ENCODE data around the gene PAFAH2.
"Not testable (repeated sequence)": the region's sequence is repeated elsewhere in the genome, so short reads cannot be mapped to it uniquely, and the experiment has no call there.

The PAFAH2 gene

DNA sequence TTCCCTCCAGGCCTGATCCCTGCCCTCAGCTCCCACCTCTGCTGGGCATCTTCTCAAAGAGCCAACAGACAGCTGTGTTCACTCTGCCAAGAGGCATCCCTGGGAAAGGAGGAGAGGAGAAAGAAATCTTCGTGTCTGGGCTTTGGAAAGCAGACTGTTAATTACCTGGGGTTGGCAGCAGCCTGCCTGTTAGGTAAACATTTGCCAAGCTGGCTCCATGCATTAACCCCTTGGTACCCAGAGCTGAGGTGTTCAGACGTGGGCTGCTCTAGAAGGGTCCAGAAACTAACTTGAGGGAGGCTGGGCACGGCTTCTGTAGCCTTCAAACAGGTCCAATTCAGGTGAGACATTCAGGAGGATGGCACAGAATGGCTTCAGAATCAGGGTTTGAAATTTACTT is 15.0 kb upstream of the PAFAH2 start:
- DNase-seq (ENCODE audit: low read depth in 3 of 3) = no peak

DNA sequence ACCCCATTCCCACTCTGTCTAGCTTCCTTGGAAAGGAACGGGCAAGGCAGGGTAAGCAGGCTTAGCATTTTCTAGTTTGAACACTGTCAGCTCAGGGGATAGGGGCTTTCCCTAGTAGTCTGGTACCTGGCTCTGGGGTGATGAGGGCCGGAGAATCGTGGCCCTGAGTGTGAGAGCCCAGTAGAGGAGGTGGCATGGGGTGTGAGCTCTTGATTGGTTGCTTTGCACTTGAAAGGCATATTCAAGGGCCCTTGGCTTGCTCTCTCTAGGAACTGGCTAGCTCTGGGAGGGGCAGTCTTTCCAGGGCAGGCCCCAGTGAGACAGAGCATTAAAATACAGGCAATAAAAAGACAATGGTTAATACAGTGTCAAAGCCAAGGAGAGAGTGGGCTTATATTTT is 13.0 kb upstream of the PAFAH2 start:
- DNase-seq (ENCODE audit: low read depth in 3 of 3) = no peak

DNA sequence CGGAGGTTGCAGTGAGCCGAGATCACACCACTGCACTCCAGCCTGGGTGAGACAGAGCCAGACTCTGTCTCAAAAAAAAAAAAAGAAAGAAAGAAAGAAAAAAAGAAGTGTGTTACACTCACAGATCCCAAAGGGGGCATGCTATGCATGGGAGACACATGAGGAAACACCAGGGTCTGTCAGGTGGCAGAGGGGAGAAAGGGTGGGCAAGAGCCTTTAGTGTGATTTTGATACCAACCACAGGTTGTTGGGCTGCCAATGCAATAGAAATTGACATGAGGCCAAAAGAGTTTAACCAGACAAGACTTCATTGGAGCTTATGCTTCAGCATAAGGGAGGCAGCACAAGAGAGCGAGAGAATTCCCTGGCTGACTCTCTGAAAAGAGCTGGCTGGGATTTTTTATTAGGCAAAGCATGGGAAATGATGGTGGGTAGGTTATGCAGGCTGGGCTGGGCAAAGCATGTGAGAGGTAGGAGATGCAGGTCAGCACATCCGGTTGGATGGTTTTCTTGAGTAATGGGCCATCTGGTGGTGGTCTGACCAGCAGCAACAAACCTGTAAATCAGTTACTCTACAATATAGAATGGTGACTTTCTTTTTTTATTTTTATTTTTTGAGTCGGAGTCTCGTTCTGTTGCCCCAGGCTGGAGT is 12.1 kb upstream of the PAFAH2 start:
- DNase-seq (ENCODE audit: low read depth in 3 of 3) = no peak

DNA sequence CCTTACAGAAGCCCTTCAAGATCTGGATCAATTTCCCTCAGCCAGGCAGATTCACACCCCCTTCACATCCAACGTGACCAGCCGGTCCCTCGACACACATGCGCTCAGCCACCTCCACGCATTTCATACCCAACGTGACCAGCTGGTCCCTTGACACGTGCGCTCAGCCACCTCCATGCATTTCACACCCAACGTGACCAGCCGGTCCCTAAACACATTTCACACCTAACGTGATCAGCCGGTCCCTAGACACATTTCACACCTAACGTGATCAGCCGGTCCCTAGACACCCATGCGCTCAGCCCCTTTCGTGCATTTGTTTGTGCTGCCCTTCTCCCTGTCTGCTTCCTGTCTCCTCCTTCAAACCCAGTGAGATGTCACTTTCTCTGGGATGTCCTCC is 8.8 kb upstream of the PAFAH2 start:
- no peak for DNase-seq (ENCODE audit: low read depth in 3 of 3)

DNA sequence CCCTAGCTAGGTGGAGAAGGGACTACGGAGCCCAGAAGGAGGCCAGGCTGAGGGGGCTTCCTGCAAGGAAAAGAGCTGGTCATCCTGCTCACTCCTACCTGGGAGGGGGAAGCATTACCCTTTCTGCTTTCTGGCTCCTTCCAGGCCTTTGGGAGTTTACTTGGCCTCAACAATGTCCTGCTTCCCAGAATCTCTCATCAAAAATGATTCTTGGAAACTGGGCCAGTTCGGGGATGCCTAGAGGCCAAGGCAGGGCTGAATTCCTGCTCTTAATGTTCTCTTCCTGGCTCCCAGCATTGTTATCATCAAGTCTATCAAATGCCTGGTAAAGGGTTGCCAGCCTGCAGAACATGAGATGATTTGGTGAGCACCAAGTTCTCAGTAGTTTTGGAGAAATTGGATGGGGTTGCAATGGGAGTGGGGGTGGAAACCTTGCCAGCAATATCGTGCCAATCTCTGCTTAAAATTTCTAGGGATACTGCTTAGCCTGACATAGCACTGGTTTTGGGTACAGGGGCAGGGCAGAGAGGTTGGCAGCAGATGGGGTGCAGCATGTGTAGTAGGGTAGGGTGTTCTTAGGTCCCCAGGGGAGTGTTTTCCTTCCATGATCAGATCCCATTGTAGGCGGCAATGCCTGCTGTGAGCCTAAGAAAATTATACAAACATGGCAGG is 7.7 kb upstream of the PAFAH2 start:
- no peak for DNase-seq (ENCODE audit: low read depth in 3 of 3)

DNA sequence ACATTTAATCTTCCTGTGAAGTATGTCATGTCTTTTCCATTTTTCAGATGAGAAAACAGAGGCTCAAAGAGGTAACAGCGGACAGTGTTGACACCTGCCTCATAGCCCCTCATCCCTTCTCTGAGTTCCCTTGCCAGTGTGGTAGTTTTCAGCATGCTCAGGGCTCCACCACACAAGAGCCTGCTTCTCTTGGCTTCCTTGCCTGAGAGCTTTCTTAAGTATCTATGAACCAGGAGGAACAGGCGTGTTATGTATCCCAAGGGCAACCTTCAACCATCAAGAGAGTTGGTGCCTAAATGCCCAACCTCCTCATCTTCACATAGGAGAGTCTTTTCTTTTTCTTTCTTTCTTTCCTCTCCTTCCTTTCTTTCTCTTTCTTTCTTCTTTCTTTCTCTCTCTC is 5.9 kb upstream of the PAFAH2 start:
- no peak for DNase-seq (ENCODE audit: low read depth in 3 of 3)

DNA sequence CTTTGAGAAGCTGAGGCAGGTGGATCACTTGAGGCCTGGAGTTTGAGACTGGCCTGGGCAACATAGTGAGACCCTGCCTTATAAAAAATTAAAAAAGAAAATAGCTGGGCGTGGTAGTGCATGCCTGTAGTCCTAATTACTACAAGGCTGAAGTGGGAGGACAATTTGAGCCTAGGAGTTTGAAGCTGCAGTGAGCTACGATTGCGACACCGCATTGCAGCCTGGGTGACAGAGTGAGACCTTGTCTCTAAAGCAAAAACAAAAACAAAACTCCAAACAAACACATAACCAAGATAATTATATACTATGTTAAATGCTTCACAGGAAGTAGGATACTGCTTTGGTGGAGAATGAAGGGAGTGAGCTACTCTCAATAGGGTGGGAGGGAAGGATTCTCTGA is 5.4 kb upstream of the PAFAH2 start:
- DNase-seq (ENCODE audit: low read depth in 3 of 3) = no peak

DNA sequence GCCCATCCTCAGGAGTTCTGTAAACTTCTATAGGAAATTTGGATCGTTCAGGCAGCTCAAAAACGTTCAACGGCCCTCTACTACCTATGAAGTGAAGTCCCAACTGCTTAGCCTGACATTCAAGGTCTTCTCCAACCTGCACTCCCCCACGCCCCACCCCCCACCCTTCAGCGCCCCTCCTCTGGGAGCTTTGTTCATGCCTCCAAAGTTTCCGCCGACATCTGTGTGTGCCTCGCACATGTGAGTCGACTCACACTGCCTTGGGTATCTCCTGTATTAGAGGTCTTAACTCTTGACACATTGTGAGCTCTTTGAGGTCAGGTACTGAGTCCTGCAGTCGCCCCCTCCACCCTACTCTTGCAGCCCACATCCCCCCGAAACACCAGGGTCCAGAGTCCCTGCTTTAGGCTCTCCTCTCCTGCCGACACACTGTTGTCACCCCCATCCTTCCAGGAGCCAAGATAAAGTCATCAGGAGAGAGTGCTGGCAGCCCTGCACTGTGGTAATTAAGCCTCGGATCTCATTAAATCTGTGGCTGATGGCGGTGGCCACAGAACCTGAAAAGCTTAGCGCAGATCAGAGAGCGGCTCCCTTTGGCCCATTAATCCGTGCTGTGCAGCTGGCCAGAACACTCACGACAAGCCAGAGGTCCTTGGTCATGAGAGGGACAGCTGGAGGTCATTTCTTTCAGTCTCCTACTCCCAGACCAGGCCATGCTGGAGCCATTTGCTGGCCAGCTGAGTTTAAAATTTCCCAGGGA is 1.4 kb upstream of the PAFAH2 start:
- DNase-seq (ENCODE audit: low read depth in 3 of 3) = no peak

DNA sequence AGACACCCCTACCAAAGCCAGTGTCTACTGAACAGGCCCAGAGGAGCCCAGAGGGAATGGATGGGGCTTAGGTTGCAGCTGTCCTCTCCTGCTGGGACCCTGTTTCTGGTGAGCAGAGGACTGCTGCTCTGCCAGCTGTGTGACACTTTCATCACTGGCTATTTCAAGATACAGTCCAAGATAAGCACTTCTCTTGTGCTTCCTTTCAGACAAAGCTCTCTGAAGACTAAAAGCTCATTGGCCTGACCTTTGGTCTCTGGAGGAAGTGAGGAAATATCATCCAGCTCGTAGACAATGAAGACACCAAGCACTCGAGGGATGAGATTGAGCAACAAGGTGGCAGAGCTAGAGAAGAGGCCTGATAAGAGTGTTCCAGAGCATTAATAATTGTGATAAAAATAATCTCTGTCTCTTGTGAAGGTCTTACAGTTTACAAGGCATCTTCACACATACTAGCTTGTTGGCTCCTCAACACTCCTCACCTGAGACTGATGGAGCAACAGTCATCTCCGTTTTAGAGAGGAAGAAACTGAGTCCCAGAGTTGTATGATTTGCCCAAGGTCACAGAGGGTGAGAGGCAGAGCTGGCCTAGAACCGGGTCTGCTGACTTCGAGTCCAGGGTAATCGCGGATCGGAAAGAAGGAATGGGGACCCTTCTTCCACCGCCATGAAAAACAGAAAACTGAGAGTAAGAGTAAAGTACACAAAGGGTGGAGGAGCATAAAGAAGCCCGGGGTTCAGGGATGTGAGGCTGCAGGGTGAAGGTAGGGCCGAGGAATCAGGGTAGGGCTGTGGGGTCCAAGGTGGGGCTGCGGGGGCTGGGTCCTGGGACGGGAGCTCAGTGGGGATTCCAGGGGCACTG is 666 bp downstream of the PAFAH2 start:
- DNase-seq (ENCODE audit: low read depth in 3 of 3) = no peak

DNA sequence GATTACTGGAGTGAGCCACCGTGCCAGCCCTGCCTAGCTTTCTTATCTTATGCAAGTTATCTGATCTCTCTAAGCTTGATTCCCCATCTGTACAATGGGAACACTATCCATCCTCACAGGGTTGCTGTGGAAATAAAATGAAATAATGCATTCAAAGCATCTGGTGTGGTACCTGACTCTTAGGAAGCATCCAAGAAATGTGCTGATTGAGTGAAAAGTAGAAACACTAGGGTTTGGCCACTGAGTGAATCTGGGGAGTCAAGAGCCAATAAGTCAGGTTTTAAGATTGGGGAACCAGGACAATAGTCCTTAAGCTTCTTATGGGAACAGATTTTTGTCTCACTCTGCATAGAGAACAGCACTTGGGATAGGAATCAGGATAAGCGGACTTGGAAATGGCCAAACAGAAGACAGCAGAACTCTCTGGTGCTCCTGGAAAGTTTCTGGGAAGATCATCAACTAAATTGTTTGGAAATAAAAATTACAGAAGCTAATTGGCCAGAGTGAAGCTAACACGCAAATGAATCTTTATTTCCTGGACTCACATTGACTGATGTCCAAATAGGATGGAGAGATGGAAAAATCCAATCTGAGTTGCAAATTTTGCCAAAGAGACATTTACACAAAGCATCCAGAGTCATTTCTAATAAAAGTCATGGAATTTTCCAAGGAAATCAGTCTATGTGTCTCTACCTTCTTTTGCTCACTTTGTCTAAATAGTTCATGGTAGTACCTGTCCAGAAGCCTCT is 3.3 kb downstream of the PAFAH2 start:
- DNase-seq (ENCODE audit: low read depth in 3 of 3) = no peak

DNA sequence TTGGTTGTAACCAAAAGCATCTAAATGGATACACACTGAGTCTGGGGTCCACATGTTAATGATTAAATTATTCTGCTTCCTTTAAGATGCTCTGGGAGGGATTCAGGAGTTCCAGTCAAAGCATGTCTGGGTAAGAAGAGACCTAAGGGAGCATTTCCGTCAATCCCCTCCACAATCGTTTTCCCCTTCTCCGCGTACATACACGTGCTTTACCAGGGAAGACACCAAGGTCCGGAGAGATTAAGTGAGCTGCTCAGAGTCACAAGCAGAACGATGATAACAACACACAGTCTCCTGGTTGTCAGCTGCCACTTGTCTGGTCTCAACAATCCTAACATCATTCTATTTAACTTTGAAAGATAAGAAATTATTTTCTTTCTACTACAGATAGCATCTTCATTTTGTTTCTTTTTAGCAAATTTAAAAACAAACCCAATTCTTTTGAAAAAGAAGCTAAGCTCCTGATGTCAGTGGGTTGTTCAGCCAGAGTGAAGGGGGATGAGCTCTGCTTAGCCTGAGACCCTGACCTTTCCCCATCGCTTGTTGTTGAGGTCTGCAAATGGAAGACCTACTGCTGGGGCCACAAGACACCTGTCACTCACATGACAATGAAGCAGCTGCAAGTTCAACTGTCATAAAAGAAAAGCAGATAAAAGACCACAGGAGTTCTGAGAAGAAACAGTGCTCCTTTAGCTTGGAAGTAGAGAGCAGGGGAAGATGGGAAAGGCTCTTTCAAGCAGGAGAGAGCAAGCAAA is 4.5 kb downstream of the PAFAH2 start:
- no peak for DNase-seq (ENCODE audit: low read depth in 3 of 3)

DNA sequence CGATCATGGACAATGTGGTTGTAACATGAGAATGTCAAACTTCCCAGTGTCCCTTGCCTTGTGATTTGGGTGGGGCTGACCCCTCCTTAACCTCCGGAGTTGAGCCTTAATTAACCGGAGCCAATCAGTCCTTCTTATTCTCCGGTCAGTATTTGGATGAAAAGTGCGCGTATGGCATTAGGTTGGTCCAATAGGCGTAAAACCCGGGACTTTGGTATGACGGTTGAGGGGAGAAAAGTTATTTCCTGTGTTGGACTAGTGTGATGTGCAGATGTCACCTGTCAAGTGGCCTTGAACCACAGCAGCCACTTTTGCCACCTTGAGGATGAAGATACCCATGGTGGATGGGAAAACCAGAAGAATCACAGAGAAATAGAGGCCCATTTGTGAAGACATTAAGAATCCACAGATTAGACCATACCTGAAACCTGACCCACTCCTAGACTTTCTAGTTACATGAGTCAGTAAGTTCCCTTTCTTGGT is 5.1 kb downstream of the PAFAH2 start:
- no peak for DNase-seq (ENCODE audit: low read depth in 3 of 3)

DNA sequence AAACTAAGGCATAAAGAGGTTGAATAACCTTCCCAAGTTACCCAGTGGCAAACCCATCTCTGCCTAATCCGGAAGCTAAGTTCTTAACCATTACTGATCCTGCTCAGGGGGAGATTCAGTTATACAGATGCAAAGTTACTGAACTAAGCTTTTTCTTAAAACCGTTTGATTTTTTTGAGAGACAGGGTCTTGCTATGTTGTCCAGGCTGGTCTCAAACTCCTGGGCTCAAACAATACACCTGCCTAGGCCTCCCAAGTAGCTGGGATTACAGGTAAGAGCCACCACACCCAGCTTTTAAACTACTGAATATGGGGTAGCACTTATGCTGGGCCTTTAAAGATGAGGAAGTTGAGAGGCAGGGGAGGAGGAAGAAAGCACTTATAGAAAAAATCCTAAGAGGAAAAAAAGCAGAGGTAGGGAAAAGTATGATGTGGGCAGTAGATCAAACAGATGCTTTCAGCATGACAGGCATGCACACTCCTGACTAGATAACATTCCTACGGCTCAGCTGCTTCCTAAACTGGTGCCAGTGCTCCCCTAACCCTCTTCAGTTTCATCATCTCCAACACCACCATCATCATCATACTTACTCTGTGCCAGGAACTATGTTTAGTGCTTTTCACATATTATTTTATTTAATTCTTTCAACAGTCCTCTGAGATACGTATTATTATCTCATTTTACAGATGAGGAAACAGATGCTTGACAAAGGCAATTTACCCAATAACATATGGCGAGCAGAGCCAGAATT is 5.8 kb downstream of the PAFAH2 start:
- no peak for DNase-seq (ENCODE audit: low read depth in 3 of 3)

DNA sequence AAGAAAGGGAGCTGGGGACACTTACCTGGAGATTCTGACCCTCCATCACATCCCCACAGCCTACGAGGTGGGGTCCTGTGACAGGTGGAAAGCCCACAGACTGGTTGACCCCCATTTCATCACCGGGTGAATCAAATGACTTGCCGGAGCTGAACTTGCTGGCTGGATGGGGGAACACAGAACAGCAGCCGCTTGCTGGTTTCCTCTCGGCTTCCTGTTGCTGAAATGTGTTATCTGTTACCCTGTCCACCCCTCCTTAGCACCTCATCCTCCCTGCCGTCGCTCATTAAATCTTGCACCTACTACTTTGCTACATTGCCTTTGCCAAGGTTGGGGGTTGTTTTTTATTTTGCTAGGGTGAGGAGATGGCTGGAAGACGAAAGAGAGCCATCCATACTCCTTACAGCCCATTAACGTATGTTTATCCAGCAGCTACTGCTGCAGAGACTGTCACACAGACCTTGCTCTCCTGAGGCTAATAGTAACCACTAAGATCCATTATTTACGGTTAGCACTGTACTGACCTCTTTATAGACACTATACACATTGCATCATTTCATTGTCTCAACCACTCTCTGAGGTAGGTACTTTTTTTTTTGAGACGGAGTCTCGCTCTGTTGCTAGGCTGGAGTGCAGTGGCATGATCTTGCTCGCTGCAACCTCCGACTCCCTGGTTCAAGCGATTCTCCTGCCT is 7.0 kb downstream of the PAFAH2 start:
- peak in 1 of 3 experiments; percentile 33 for DNase-seq (ENCODE audit: low read depth in 3 of 3)

DNA sequence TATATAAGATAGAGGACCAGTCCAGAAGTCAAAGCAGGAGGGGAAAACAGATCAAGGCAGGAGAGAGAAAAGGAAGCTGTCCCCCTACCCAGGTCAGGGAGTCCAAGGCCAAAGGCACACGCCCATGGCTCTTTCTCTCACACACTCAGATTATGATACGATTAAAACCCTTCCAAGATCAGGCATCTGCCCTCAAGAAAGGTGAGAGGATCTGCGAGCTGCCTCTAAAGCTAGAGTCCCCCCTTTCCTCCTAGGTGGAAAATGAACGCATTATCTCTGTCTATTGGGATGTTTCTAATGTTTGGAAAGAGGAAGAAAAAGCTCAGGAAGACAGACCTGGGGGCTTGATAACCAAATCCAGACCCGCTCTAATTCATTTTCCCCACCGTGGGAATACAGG is 7.6 kb downstream of the PAFAH2 start:
- no peak for DNase-seq (ENCODE audit: low read depth in 3 of 3)

DNA sequence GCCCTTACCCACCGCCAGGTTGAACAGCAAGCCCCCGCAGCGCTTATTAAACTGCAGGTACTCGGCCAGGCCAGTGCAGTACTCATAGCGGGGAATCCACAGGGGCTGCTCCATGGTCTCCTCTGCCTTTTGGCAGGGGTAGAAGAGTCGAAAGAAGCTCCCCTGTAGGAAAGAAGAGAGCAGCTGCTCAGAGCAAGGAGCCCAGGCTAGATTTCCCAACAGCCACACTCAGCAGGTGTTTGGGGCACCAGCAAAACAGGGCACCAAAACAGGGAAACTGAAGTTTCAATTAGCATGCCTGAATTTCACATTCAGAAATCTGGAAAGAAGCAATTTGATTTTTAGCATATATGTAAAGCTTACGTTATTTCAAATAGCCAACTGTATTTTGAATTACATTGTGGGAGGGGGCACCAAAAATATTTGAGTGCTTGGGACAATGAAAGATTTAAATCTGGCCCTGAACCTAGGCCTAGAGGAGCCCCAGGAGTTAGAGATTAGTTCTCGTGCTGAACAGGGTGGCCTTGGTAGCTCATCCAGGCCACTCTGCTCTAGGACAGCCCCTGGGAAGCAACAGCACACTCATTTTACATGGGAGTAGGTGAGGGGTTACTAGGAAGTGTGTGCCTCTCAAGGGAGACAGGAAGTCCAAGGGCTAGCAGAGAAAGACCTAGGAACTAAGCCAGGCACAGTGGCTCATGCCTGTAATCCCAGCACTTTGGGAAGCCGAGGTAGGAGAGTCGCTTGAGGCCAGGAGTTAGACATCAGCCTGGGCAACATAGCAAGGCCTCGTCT is 8.2 kb downstream of the PAFAH2 start:
- no peak for DNase-seq (ENCODE audit: low read depth in 3 of 3)

DNA sequence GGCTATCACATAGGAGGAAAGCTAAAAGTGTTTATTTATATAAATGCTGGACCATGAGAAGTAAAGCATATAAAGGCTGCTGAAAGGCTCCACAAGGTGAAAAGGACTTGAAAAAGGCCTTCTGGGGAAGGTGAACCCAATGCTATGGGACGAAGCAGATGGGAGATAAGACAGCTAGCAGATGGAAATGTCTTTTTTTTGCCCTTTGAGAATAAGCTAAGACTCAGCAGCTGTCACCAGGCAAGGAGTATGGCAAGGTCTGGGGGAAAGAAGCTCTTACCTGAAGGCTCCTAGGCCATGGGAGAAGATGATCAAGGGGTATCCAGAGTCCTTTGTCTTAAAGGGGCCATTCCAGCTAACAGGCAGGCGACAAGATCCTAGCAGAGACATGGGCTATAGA is 9.9 kb downstream of the PAFAH2 start:
- DNase-seq (ENCODE audit: low read depth in 3 of 3) = no peak

DNA sequence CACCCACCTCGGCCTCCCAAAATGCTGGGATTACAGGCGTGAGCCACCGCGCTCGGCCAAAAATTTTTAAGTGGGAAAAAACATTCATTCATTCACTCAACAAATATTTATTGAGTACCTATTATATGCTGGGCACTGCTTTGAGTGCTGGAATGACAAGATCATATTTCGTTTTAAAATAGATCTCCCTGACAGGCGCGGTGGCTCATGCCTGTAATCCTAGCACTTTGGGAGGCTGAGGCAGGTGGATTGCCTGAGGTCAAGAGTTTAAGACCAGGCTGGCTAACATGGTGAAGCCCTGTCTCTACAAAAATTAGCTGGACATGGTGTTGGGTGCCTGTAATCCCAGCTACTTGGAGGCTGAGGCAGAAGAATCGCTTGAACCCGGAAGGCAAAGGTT is 11.1 kb downstream of the PAFAH2 start:
- not testable (repeated sequence) for DNase-seq (ENCODE audit: low read depth in 3 of 3)
